Measurements from ENCODE around the gene NELL1. TPM values are rescaled to one million over a fixed set of nuclear protein-coding genes. Genes with fewer than 3 reads are reported as not detected.

Gene NELL1
- total and polyA plus RNA-seq, 2 donors (not counting 3 experiments of a cell fraction or from before 2014, with no cell fraction given), result not detected

- DNase-seq (ENCODE audit: low read depth, low spot score) (no peak), FAIRE-seq (no peak)
- Histone ChIP-seq H3K9ac (replicated peaks; ENCODE audit: extremely low read depth, insufficient read depth, low read length) (no peak overlapping the region), H2AFZ (ENCODE audit: low read depth, low read length) (no peak overlapping the region), H3K9me3 (replicated peaks; ENCODE audit: control insufficient read depth, insufficient read depth, low read length) (peaks cover 7% of the 10 kb centered on the region), H3K4me1 (ENCODE audit: control insufficient read depth, extremely low read depth, insufficient read depth, low read length) (no peaks in the 10 kb centered on the region), H3K4me3 (replicated peaks in 1 of 3; ENCODE audit: insufficient read depth in 1 of 3, low read depth in 1 of 3, low read length in 3 of 3) (no peak overlapping the region), H3K27me3 (ENCODE audit: control insufficient read depth in 2 of 2, insufficient read depth in 2 of 2, low read length in 2 of 2) (no peaks in the 10 kb centered on the region), H3K36me3 (ENCODE audit: control insufficient read depth in 2 of 2, extremely low read depth in 1 of 2, insufficient read depth in 2 of 2, low read length in 2 of 2) (no peaks in the 10 kb centered on the region), H3K79me2 (ENCODE audit: control insufficient read depth, insufficient read depth, low read length) (no peaks in the 10 kb centered on the region), H3K27ac (ENCODE audit: insufficient read depth, low read depth, low read length) (no peak overlapping the region), H3K4me2 (ENCODE audit: insufficient read depth, low read length) (no peak overlapping the region), H3K9me1 (replicated peaks; ENCODE audit: control insufficient read depth, extremely low read depth, insufficient read depth, low read length) (no peaks in the 10 kb centered on the region), H4K20me1 (replicated peaks; ENCODE audit: control insufficient read depth, extremely low read depth, insufficient read depth, low read length) (no peaks in the 10 kb centered on the region)
- BruUV-seq (replicated peaks), result no TSS peak
- POLR2A ChIA-PET, result no interaction called here
- intact Hi-C loops (cut with micrococcal nuclease), result no loop called here
- dilution Hi-C loops (cut with MboI; ENCODE audit: extremely low pct_ligation_motif_present, low sequenced_read_pairs), result no loop called here
- no peak for TF ChIP-seq POLR2AphosphoS5 (IDR thresholded peaks at IDR 0.05; ENCODE audit: insufficient read depth, low read depth, low read length)
- TF ChIP-seq GATA2 (IDR thresholded peaks at IDR 0.05; ENCODE audit: insufficient read depth, insufficient read length, low read depth, low read length), result no peak
- TF ChIP-seq MAX (IDR thresholded peaks at IDR 0.05; ENCODE audit: insufficient read depth, insufficient read length), result no peak
- TF ChIP-seq MYC (IDR thresholded peaks at IDR 0.05; ENCODE audit: low read depth, low read length), result no peak
- no peak for TF ChIP-seq EZH2 (IDR thresholded peaks at IDR 0.05; ENCODE audit: borderline replicate concordance, low read depth, low read length, severe bottlenecking)
- TF ChIP-seq POLR2A (IDR thresholded peaks at IDR 0.05; ENCODE audit: low read depth, low read length), result no peak
- no peak for TF ChIP-seq CTCF (IDR thresholded peaks at IDR 0.05; ENCODE audit: extremely low read depth in 1 of 2, insufficient read depth in 1 of 2, low read depth in 1 of 2, low read length in 2 of 2)
- no peak for TF ChIP-seq FOS (IDR thresholded peaks at IDR 0.05; ENCODE audit: borderline replicate concordance, insufficient read depth, low read length)
- TF ChIP-seq JUN (IDR thresholded peaks at IDR 0.05; ENCODE audit: borderline replicate concordance, insufficient read depth, insufficient read length, low read depth), result no peak
- CTCF ChIA-PET, result no interaction called here
Measured at GRCh38 chr11:21053466-21053865, 384.1 kb downstream of the NELL1 start.

All from endothelial cell of umbilical vein (primary cell).